GM18499 (cell line): ENCODE measurements around the gene POLR2L.

Experiments used
- ATAC-seq: cut with Tn5 transposase; IDR thresholded peaks from one replicate; pipeline ENCODE4 v1.9.1; 2021; ENCODE audit warnings: moderate number of reproducible peaks; ENCODE audit not compliant: insufficient read depth, unreplicated experiment

The POLR2L gene

DNA sequence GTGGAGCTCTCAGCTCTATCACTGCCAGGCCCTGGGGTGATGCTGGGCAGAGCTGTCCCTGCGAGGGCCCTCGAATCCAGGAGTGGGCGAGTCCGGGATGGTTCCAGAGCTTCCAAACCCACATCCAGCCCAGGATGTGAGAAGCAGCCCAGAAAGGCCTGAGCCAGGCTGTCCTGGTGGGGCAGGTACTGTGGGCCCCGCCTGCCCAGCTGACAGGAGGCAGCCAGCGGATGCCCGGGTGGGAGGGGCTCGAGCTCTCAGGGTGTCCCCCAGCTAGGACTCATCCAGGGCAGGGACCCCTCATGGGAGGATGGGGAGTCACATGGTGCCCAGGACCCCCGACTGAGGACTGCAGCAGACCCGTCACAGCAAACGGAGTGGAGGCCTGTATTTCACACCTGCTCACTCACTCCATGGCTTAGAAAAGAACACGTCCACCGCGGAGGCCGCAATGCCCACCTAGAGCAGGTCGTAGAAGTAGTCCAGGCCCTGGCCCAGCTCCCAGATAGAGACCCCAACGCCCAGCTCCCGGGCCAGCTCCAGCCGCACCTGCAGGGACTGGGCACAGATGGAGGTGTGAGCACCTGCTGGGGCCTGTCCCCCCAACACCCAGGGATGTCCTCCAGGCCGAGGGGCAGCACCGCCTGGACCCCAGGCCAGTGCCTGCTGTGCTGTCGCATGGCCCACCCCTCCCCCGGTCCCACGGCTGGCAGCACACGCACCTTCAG is 27.2 kb upstream of the POLR2L start:
- ATAC-seq: no peak

DNA sequence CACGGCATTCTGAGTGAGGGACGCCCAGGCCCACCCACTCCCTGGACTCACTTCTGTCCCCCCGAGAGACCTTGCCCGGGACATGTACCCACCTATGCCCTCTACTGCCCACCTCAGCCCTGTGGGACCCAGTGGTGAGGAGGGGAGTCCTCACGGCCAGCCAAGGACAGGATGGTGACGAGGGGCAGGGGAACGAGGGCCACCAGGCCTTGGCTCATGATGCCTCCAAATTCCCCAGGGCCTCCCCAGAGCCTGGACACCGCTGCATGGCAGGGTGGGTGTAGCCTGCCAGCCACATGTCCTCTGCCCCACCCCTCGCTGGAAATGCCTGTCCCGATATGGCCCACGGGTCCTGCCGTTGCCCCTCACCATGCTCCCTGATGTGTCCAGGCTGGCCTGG is 26.5 kb upstream of the POLR2L start:
- no peak for ATAC-seq

DNA sequence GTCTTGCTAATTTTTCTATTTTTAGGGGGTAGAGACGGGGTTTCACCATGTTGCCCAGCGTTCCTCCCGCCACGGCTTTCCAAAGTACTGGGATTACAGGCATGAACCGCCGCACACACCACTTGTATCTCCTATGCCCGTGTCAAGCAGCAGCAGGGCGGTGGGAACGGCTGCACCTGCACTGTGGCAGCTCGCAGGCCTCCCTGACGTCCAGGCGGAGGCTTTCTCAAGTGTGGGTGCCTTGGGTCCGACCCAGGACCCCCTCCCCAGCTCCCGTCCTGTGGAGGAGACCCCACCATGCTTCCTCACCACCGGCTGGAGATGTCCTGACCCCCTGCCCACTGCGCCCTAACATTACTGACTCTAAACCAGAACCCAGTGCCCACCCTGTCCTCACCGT is 26.1 kb upstream of the POLR2L start:
- ATAC-seq: no peak

DNA sequence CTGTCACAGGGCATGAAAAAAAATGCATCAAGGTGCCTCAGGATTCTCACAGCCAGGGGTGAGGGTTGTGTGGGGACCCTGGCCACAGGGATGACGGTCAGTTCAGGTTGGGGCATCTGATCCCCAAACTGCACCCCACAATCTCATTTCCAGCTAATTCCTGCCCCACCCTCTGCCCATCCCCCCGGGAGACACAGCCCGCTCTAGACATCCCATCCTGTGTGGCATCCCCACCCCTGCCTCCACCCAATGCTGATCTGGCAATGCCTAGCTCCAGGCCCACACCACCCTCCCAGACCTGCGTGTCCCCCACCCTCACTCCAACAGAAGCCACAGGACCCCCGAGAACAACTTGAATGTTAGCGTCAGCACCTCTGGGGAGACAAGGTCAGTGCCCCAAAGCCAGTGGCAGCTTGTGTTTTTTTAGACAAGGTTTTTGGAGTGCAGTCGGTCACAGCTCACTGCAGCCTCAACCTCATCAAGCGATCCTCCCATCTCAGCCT is 25.6 kb upstream of the POLR2L start:
- no peak for ATAC-seq

DNA sequence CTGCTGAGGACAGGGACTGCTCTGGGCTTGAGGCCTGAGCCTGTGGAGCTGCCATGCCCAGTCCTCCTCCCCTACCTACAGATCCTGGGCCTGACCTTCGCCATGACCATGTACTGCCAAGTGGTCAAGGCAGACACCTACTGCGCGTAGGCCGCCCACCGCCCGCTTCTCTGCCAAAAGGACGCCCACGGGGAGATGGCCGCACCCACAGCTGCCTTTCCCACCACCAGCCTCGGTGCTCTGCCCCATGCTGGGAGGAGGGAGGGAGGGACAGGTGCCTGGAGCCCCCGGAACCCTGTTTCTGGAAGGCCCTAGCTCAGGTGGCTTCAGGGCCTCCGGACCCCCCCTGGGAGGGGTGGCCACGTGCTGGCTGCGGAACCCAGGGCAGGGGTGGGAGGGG is 24.2 kb upstream of the POLR2L start:
- ATAC-seq: no peak

DNA sequence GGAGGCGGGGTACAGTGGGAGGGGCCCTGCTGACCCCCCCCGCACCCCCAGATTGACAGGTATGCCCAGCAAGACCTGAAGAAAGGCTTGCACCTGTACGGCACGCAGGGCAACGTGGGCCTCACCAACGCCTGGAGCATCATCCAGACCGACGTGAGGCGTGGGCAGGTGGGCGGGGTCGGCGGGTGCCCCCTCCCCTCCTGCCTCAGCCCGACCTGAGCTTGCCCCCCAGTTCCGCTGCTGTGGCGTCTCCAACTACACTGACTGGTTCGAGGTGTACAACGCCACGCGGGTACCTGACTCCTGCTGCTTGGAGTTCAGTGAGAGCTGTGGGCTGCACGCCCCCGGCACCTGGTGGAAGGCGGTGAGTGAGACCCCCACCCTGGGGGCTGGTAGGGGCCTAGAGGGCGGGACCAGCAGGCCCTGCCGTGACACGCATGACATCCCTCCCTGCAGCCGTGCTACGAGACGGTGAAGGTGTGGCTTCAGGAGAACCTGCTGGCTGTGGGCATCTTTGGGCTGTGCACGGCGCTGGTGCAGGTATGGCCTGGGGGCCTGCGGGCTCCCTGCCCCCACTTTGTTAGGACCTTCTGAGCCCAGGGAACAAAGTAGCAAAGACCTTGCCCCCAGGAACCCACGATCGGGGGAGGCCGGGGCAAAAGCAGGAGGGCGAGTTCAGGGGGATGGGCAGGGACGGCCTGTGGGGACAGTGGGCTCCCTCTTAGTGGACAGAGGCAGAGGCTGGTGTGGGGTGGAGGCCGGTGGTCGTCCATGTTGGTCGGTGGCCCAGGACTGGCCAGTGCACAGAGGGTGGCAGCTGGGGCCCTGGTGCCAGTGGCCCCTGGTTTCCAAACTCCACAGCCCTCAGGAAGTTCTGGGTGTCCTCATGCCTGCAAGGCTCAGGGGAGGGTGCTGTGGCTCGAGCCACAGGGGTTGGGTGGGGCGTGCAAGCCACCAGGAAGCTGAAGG is 23.4 kb upstream of the POLR2L start:
- ATAC-seq: no peak

DNA sequence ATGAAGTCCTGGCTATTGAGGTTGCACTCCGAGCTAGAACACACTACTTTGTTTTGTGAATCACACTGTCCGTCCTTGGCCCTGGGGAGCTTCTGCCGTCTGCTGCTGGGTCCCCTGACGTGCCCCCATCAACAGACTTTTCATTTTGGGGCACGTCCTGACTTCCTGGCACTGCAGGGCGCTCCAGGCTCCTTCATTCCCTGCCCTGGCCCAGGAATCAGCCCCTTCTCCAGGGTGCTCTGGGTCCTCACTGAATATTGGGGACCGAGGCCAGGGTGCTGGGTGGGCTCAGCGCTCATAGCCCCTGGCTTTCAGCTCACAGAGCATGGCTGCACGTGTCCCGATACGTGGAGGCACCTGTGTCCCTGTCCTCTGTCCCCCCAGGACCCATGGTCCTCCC is 22.6 kb upstream of the POLR2L start:
- ATAC-seq: no peak

DNA sequence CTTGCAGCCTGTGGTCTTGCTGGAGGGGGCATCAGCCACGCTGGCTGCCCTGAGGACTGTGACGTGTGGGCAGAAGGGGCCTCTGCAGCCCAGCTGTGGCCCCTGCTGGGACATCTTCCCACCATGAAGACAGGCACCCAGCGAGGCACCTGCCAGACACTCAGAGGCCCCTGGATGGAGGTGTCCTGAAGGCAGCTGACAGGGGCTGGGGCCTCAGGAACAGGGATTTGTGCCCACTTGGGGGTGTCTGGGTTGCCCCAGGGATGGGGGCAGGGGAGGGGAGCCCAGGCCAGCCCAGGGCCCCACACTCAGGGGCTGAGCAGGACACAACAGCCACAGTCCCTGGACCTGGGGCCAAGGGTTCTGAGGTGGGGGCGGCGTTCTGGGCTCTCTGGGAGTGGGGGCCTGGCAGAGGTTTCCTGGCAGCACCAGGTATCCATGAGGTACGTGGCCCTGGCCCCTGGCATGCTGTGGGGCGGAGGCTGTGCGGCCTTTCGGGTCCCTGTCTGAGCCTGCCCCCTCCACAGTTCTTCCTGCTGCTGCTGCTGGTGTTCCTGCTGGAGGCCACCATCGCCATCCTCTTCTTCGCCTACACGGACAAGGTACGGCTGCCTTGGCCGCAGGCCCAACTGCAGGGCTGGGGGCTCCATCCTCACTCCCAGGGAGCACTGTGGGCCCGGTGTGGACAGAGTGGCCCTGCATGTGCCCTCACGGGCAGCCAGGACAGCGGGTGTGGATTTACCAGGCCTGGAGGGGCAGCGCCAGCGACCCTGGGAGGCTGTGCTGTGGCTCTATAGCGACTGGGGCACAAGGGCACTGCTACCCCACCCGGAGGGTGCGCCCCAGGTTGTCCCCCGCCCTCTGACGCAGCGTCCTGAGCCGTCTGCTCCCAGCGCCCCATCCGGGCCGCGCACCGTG is 21.8 kb upstream of the POLR2L start:
- no peak for ATAC-seq

DNA sequence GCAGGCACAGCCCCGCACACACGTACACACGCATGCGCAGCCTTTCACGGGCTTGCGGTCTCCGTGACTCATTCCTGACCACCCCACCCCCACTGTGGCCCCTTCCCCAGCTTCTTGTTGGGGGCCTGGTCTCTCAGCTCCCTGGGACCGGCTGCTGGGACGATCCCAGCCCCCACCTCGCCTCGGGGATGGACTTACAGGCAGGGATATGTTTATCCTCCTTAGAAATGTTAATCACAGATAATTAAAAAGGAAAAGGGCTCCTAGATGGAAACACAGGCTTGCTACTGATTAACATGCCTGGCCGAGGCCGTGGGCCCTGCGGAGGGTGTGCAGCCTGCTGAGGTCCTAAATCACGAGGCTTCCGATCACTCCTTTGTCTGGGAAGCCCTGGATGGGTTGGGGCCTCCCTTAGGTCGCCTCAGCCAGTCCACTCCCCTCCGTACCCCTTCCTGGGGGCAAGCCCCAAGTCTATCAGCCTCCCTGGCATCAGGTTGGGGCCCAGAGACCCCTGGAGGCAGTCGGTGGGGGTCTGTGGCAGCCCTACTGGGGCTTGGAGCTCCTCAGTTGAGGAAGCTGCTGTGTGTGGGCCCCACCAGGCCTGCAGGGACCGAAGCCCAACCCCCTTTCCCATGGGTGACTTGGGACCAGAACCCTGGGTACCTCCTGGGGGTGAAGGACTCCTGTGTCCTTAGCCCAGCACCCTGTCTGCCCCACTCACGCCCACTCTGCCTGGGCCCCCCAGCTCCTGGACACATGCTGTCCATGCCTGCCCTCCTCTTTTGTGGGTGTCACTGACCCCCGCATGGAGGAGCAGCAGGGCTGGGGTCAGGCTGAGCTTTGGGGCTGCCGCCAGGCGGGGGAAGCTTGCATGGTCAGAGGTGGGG is 20.9 kb upstream of the POLR2L start:
- no peak for ATAC-seq

DNA sequence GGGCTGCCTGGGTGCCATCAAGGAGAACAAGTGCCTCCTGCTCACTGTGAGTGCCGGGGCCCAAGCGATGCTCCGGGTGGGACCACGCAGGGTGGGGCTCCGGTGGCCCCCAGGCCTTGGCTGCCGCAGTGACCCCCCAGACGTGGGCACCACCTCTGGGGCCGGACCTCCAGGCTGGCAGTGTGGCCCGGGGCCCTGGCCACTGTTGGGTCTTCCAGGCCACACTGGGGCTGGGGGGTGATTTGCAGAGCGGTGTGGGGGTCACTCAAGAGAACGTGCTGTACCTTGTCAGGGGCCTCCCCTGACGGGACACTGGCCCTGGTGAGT is 20.3 kb upstream of the POLR2L start:
- ATAC-seq: no peak

DNA sequence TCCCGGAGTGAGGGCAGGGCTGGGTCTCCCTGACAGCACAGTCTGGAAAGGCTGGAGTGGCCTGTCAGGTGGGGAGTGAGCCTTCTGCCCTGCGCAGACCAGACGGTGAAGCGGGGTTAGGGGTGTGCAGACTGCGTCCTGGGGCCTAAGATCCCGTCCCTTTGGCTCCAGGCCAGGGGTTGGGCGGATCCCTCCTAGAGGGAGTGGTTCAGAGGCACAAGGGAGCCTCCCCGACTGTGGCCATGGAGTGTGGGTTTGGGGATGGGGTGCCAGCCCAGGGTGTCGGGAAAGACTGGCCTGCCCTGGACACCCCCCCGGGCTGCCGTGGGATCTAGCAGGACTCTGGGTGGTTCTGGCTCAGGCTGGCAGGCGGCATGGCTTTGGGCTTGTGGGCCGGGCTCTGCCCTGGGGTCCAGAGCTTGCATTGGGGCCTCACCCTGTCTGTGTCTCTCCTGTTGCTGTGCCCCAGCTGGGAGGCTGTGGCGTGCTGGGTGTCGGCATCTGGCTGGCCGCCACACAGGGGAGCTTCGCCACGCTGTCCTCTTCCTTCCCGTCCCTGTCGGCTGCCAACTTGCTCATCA is 19.8 kb upstream of the POLR2L start:
- ATAC-seq: no peak

DNA sequence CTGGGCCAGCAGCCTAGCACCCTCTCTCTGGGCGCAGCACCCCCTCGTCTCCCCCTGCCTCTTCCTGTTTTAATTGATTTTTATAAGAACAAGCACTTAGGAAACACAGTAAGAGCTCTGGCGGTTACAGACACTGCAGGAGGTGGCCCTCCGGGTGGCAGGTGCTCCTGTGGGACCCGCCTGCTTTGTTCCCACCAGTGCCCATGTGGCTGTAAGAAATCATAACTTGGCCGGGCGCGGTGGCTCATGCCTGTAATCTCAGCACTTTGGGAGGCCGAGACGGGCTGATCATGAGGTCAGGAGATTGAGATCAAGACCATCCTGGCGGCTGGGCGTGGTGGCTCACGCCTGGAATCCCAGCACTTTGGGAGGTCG is 18.8 kb upstream of the POLR2L start:
- ATAC-seq: no peak

DNA sequence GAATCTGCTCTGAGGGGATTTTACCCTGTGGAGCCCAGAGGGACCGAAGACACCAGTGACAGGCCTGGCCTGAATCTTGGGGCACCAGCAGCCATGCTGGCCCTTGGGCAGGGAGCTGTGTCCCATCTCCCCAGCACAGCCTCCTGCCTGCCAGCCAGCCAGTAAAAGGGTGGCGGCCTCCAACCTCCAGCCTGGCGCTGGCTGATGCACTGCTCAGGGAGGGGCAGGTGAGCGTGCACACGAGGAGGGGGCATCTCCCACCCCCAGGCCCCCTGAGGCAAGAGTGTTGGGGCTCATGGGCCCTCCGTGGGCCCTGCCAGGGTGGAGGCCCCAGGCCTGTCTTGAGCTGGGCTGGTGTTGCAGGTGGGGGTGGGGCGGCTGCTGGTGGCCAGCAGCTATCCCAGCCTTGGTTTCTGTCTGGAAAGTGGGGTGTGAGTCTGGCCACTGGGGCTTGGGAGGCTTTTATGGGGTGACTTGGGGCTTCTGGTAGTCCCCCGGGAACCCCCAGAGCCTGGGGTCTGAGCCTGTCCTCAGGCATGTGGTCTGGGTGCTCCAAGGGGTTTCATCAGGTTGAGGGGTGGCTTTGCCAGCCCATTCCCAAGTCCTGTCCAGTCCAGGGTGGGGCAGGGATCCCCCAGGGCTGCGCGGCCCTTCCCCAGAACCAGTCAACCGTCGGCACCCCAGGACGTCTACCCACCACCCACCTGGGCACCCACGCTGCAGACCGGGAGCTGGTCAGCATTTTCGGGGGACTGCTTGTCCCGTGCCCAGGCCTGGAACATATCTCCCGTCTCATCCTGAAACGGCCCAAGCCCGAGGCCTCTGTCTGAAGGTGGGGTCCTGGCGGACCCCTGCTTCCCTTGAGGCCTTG is 18.1 kb upstream of the POLR2L start:
- no peak for ATAC-seq

DNA sequence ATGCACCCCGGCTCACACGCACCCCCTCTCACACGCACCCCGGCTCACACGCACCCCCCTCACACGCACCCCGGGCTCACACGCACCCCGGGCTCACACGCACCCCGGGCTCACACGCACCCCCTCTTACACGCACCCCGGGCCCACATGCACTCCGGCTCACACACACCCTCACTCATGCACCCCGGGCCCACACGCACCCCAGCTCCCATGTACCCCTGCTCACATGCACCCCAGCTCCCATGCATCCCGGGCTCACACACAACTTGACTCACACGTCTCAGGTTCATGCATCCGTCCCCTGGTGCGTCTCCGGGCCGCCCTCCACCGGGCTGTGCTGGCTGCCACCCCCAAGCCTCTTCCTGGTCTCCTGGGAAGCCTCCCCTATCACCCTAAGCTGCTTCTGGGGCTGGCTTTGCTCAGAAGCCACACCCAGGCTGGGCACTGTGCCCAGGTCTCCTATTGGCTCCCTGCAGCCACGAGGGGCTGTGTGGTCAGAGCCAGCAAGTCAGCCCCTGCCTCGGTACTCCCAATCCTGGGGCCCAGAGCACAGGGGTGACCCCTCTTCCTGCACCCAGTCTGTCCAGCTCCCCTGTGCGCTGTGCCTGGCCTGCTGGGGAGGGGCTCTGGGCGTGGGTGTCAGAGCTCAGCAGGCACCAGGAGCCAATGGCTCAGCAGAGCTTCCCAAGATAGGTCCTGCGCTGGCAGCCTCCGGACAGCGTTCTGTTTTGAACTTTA is 17.2 kb upstream of the POLR2L start:
- ATAC-seq: no peak

DNA sequence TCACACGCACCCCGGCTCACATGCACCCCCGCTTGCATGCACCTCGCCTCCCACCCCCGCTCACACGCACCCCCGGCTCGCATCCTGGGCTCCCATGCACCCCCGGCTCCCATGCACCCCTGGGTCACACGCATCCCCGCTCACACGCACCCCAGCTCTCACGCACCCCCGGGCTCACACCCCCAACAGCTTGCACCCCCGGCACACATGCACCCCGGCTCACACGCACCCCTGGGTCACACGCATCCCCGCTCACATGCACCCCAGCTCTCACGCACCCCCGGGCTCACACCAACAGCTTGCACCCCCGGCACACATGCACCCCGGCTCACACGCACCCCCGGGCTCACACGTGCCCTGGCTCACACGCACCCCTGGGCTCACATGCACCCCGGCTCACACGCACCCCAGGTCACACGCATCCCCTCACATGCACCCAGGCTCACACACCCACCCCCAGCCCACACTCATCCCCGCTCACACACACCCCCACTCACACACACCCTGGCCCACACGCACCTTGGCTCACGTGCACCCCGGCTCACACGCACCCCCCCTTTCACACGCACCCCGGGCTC is 16.5 kb upstream of the POLR2L start:
- no peak for ATAC-seq

DNA sequence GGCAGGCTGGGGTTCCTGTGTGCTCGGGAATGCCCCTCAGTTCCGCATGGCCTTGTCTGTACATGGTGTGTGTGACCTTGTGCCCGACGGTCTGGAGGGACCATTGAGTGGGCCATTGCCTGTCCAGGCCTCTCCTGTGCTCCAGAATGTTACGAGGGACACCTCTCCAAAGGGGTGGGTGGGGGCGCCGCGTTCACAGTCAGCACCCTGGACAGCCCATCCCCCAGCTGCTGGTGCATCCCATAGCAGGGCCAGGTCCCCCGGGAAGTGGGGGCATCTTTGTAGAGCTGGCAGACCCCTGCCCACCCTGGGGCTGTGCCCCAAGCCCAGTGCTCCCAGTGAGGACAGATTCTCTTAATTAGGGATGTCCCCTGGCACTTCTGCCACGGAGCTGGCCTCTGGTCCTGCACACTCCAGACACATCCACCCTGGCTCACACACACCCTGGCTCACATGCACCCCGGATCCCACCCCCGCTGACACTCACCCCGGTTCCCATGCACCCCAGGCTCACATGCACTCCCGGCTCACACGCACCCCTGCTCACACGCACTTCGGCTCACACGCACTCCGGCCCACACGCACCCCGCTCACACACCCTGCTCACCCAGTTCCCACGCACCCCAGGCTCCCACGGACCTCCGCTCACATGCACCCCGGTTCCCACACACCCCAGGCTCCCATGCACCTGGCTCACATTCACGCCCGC is 15.9 kb upstream of the POLR2L start:
- ATAC-seq: no peak

DNA sequence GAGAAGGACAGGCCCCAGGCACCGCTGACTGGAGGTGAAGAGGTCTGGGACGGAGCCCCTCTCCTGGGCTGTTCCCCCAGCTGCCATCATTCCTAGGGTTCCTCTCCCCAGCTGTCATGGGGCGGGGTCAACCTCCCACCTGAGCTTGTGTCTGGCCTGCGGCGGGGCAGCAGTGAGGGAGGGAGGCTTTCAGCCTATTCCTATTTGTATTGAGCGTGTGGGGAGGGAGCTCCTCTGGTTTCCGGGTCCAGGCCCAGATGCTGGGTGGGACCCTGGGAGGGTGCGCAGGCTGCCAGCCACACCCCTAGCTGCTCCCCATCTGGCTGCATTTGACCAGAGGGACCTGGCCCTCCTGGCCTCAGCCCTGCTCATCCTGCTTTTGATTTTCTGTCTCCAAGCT is 14.1 kb upstream of the POLR2L start:
- no peak for ATAC-seq
